Activated CD4-positive, alpha-beta T cell treated with anti-CD3 and anti-CD28 coated beads, Interleukin-2, amount 10 ng/mL, durations not matched to agents 7 days and 5 days (primary cell): ENCODE measurements around the gene IKZF2. TPM values are rescaled to one million over a fixed set of nuclear protein-coding genes. Genes with fewer than 3 reads are reported as not detected.

Experiments used
- CTCF ChIA-PET: fragments of 350-600 bp; sonication (Branson Sonifier 250); formaldehyde crosslinking; loops from one replicate; lab custom pipeline; 2021; ENCODE audit warnings: antibody characterized with exemption; lab: Charles Lee
- POLR2A ChIA-PET: fragments of 350-600 bp; sonication (Branson Sonifier 250); formaldehyde crosslinking; loops from one replicate; lab custom pipeline; 2021; ENCODE audit warnings: antibody characterized with exemption; lab: Charles Lee
- DNase-seq: peaks from one replicate; pipeline ENCODE4 v3.0.0-alpha.2; 2020
- H3K27ac Mint-ChIP-seq: one replicate; pipeline ENCODE4 v1.8.0; 2021; ENCODE audit warnings: mild to moderate bottlenecking, moderate library complexity, mixed read lengths
- H3K27me3 Mint-ChIP-seq: one replicate; pipeline ENCODE4 v1.8.0; 2021; ENCODE audit warnings: mixed read lengths
- H3K36me3 Mint-ChIP-seq: one replicate; pipeline ENCODE4 v1.8.0; 2021; ENCODE audit warnings: low read depth, mixed read lengths
- H3K4me1 Mint-ChIP-seq: one replicate; pipeline ENCODE4 v1.8.0; 2021; ENCODE audit warnings: mixed read lengths
- H3K4me3 Mint-ChIP-seq: one replicate; pipeline ENCODE4 v1.8.0; 2021; ENCODE audit warnings: mild to moderate bottlenecking, moderate library complexity, mixed read lengths
- H3K9me3 Mint-ChIP-seq: one replicate; pipeline ENCODE4 v1.8.0; 2021; ENCODE audit warnings: mixed read lengths
- total RNA-seq, 2 experiments: library from RNA; stranded (reverse); gene quantifications; one replicate each; pipeline ENCODE4 v1.2.3, GENCODE V29; 2021

The IKZF2 gene
- 1 to 10 TPM; 5.1 TPM for total RNA-seq

DNA sequence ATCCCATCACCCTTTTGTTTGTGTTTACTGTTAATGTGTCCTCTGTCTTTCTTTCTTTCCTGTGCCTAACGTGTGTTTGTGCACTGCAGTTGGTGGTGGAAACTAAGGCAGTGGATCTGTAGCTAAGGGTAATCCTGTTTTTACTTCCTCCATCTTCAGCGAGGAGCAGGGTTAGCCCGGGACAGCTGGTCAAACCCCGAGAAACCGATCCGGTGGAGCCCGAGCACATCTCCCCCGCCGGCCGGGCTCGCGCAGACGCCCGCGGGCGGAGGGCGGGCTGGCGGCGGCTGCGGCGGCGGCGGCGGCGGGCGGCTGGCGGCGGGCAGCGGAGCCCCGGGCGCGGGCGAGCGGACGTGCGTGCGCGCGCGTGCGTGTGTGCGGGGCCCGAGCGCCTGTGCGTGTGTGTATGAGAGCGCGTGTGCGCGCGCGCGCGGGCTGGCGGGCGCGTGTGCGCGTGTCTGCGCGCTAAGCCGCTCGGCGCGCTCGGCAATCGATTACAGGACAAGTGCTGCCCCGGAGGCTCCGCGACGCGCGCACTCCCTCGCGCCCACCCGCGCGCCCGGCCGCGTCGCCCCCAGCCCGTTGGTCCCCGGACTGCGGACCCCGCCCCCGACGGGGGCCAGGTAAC, at the start of gene IKZF2:
Gene IKZF2, minus strand, starts transcription at position 176 of the 628 bp plus-strand sequence. CDS start 2,983 bp downstream, outside the sequence.
- peak within 1 kb of the TSS; percentile 89 for H3K27ac Mint-ChIP-seq
- H3K36me3 Mint-ChIP-seq, result no peaks in the 10 kb centered on the region
- peaks cover 50% of the 10 kb centered on the region for H3K27me3 Mint-ChIP-seq
- ChIA-PET CTCF (interaction anchor here (0.6 kb wide), 1 partner anchor 19 kb away, joined by 3 read pairs; no protein-coding TSS in a partner anchor), POLR2A (interaction anchor here (0.5 kb wide), 1 partner anchor 65 kb away, joined by 3 read pairs; no protein-coding TSS in a partner anchor)
- peak within 1 kb of the TSS; percentile 88 for H3K4me3 Mint-ChIP-seq
- H3K9me3 Mint-ChIP-seq, result no peaks in the 10 kb centered on the region
- H3K4me1 Mint-ChIP-seq, result peaks cover 40% of the 10 kb centered on the region
- DNase-seq, result peak; percentile 67

DNA sequence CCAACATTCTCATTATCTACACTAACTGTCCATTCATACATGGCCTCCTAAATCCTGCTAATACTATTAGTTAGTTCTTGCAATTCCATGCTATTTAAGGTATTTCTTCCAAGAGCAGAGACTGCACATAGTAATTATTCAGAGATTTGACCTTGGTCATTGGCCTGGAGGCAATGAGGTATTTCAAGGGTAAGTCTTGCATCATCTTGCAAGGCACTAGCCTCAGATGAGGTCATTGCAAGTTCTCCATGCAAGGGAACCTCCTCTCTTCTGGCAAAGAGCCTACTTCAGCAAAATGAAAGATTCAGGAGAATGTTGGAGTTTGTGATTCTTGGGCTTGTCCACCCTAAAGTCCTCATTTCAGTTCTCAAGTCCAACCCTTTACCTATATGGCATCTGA, 48.5 kb upstream of the IKZF2 start:
- ChIA-PET POLR2A (no interaction called here), CTCF (no interaction called here)
- H3K4me3 Mint-ChIP-seq, result no peak overlapping the region
- DNase-seq, result no peak
- H3K27me3 Mint-ChIP-seq, result no peaks in the 10 kb centered on the region
- no peaks in the 10 kb centered on the region for H3K4me1 Mint-ChIP-seq
- no peaks in the 10 kb centered on the region for H3K36me3 Mint-ChIP-seq
- no peak overlapping the region for H3K27ac Mint-ChIP-seq
- H3K9me3 Mint-ChIP-seq, result peaks cover 7% of the 10 kb centered on the region

DNA sequence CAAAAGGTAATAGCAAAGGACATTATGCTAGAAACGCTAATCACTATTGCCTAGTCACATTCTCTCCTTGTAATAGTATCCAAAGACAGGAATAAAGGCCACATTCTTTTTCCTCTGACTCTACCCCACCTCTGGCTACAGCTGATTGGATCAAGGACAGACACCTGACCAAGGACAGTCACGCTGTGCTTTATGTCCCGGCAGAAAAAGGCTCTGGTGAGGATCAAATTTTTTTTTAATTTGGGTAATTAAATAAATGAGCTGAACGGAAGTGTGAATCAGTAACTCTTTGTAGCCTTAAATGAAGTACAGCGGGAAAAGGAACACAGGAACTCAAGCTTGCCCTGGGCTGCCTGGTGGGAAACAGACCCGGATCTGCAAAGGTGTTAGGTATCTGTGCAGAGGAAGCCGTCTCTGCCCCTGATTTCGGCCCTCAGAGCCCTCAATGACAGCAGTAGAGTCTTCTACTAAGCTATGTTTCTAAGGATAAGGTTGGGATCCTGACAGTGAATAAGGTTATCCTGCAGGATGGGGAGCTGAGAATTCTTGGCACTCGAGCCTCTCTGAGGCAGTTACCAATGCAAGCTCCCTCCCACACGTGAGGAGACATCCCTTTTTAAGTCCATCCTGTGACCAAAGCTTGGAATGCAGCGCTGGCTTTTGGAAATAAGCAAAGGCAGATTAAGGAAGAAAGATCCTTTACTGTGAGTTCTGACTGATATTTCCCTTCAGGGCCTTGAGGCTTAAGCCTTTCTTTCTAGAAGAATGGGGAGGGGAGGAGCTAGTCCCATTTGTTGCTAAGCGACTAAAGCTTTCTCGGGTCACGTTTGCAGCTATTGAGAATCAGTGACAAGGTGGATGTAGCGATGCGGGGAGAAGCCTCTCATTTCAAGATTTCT, 37.8 kb upstream of the IKZF2 start:
- POLR2A ChIA-PET, result no interaction called here
- DNase-seq, result no peak
- Mint-ChIP-seq H3K9me3 (no peaks in the 10 kb centered on the region), H3K4me1 (no peaks in the 10 kb centered on the region), H3K4me3 (no peak overlapping the region), H3K27ac (no peak overlapping the region), H3K27me3 (no peaks in the 10 kb centered on the region), H3K36me3 (no peaks in the 10 kb centered on the region)
- CTCF ChIA-PET, result no interaction called here

DNA sequence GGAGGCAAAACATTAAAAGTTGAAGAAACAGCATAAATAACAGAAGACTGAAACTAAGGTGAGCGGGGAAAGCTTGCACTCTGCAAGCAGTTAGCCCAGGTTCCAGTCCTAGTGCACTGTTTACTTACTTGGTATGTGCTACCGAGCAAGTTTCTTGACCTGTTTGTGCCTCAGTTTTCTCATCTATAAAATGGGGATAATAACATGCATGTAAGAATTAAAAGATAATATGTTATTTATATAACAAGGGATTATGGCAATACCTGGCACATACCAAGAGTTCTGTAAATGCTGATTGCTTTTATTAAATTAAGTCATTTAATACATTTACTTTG, 37.1 kb upstream of the IKZF2 start:
- no peak overlapping the region for H3K4me3 Mint-ChIP-seq
- DNase-seq, result no peak
- POLR2A ChIA-PET, result no interaction called here
- H3K27me3 Mint-ChIP-seq, result no peaks in the 10 kb centered on the region
- H3K4me1 Mint-ChIP-seq, result no peaks in the 10 kb centered on the region
- H3K9me3 Mint-ChIP-seq, result no peaks in the 10 kb centered on the region
- no peaks in the 10 kb centered on the region for H3K36me3 Mint-ChIP-seq
- CTCF ChIA-PET, result no interaction called here
- H3K27ac Mint-ChIP-seq, result no peak overlapping the region

DNA sequence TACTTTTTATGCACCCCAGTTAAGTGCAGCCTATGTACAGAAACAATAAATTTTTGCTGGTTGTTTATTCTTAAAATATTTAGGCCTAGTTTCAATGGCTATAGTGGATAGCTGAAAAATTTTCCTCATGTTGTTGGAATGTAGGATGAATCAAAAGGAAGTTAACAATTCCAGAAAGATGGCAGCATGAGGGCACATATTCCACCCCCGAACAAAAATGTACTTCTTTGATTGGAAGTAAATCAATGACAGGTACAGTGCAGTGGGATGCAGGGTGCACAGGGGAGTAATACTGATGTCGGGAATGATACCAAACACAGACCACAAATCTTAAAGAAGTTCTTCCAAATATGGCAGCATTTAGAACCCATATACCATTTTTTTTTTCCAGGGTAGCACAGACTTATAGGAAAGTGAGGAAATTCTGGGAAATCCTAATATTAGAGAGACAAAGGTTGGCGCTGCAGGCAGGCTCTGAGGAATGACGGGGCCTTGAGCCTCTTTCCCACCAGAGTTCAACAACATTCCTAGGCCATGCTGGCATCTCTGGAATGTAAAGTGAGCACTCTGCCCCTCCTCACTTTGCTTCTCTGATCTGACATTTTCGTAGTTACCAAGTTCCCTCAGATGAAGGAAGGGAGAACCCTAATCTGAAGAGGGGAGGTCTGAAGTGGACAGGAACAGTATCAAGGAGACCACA, 36.6 kb upstream of the IKZF2 start:
- no peaks in the 10 kb centered on the region for H3K27me3 Mint-ChIP-seq
- H3K36me3 Mint-ChIP-seq, result no peaks in the 10 kb centered on the region
- ChIA-PET POLR2A (no interaction called here), CTCF (no interaction called here)
- H3K27ac Mint-ChIP-seq, result no peak overlapping the region
- H3K9me3 Mint-ChIP-seq, result no peaks in the 10 kb centered on the region
- H3K4me3 Mint-ChIP-seq, result no peak overlapping the region
- DNase-seq, result no peak
- H3K4me1 Mint-ChIP-seq, result no peaks in the 10 kb centered on the region

DNA sequence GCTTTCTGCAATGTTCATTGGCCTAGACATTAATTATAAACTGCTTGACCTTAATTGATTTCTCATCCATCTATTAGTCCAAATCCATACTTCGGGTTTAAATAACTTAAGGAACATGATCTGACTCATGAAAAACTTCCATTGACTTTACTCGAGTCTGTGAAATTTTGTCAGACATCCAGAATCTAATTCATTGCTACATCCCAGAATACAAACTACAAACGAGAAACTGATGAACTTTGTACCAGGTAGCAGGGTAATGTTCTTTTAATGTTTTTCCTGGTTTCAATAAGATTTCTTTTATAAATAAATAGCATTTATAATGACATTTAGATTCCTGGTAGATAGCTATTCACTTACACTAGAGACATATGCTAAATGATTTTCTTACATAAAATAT, 36.0 kb upstream of the IKZF2 start:
- no peaks in the 10 kb centered on the region for H3K9me3 Mint-ChIP-seq
- no peak overlapping the region for H3K4me3 Mint-ChIP-seq
- DNase-seq, result no peak
- no peak overlapping the region for H3K27ac Mint-ChIP-seq
- no peaks in the 10 kb centered on the region for H3K36me3 Mint-ChIP-seq
- no peaks in the 10 kb centered on the region for H3K4me1 Mint-ChIP-seq
- ChIA-PET CTCF (no interaction called here), POLR2A (no interaction called here)
- no peaks in the 10 kb centered on the region for H3K27me3 Mint-ChIP-seq

DNA sequence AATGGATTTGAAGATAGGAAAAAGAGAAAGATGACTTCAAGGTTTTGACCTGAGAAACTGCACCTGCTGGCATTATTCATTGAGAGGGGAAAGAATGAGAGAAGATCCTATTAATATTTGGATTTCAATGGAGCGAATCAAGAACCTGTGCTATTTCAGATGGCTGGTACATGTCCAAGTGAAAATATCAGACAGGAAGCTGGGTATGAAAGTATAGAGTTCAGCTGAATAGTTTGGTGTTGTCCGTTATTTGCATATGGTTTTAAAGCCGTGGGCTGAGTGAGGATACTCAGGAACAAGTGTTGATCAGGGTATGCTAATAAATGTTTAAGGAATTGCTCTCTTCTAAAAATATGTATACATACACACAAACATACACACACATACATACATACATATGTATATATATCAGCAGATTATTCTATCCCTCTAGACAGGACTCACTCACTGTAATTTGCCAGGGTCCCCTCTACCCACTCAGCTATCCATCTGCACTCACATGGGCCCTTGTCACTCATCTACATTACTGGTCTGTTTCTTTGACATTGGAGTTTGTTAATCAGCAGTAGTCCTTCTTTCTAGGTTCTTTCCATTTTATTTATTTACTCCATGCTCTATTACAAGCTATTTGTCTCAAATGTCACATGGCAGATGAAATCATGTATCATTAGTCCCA, 33.9 kb upstream of the IKZF2 start:
- Mint-ChIP-seq H3K36me3 (no peaks in the 10 kb centered on the region), H3K4me3 (no peak overlapping the region), H3K4me1 (no peaks in the 10 kb centered on the region), H3K9me3 (no peaks in the 10 kb centered on the region), H3K27me3 (no peaks in the 10 kb centered on the region), H3K27ac (no peak overlapping the region)
- DNase-seq, result no peak
- ChIA-PET POLR2A (no interaction called here), CTCF (no interaction called here)

DNA sequence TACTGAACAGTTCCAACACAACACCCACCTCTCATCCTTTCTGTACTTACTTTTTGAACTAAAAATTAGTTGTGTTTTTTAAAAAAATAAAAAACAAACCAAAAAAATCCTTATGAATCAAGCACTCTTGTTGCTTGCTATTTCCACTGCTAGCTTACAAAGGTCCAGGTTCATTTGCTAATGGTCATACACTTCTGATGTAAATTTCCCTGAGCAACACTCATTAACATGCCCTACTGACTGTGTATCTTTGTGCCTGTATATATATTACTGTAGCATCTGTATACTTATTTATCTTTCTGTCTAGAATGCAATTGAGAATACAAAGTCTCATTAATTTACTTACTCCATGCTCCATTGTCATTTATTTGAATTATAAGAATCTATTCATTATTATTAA, 30.3 kb upstream of the IKZF2 start:
- Mint-ChIP-seq H3K27me3 (no peaks in the 10 kb centered on the region), H3K9me3 (no peaks in the 10 kb centered on the region), H3K36me3 (no peaks in the 10 kb centered on the region), H3K4me3 (no peak overlapping the region), H3K27ac (no peak overlapping the region), H3K4me1 (no peaks in the 10 kb centered on the region)
- CTCF ChIA-PET, result no interaction called here
- POLR2A ChIA-PET, result no interaction called here
- no peak for DNase-seq

DNA sequence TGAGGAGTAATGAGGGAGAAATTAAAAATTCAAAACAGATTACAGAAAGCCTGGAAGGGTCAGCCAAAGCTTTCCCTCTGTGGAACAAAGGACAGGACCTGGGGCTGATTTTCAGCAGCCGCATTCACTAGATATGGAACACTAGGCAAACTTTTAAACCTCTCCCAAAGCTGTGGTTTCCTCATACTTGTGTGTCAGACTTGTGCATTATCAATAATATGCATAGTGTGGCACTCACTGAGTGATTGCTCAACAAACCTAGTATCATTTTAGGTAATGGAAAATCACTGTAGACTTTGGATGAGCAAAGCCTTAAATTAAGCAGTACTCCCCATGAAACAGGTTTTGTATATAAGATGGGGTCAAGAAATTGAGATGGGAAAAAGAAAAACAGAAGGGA, 26.3 kb upstream of the IKZF2 start:
- ChIA-PET CTCF (no interaction called here), POLR2A (no interaction called here)
- Mint-ChIP-seq H3K27ac (no peak overlapping the region), H3K36me3 (no peaks in the 10 kb centered on the region), H3K9me3 (no peaks in the 10 kb centered on the region), H3K4me1 (no peaks in the 10 kb centered on the region), H3K27me3 (no peaks in the 10 kb centered on the region), H3K4me3 (no peak overlapping the region)
- no peak for DNase-seq

DNA sequence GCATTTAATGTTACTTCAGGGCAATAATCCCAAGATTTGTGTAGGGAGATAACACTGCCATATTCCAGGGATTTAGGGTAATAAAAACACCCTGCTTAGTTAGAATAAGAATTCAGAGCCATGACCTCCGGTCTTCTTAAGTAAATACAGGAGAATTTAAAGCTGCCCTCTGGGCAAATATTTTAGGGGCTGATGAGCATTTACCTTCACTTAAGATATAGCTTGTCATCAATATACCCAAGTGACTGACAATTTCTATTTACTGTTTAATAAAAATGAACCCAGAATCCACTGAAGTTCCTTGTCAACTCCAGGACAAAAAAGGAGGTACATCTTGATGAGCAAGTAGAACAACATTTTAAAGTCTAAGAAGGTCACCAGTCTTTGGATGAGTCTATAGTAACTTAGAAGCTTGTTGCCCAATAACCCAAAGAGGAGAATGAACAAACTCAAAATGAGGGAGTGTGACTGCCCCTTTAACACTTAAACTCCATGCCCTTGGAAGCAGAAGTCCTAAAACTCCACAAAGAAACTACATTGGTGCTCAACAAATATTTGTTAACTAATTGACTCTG, 24.3 kb upstream of the IKZF2 start:
- Mint-ChIP-seq H3K36me3 (no peaks in the 10 kb centered on the region), H3K4me3 (no peak overlapping the region), H3K27ac (no peak overlapping the region), H3K9me3 (no peaks in the 10 kb centered on the region), H3K4me1 (no peaks in the 10 kb centered on the region), H3K27me3 (peaks cover 2% of the 10 kb centered on the region)
- CTCF ChIA-PET, result no interaction called here
- POLR2A ChIA-PET, result no interaction called here
- DNase-seq, result no peak

DNA sequence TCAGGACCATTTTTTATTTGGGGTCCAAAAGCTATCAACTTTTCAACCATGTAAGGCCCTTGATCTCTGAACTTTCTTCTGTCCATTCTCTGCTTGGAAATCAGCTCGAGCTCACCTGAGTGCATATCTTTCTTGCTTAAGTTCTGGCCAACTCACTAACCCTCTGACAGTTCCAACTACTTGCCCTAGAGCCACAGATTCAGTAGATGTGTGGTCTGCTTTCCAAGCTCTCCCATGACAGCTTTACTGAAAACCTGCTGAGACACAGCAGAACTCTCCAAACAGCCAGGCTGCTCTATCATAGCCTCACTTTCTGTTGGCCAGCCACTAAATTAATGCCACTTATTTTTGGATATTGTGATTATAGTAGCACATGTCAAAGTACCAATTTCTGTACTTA, 21.2 kb upstream of the IKZF2 start:
- ChIA-PET CTCF (interaction anchor here (0.7 kb wide), 1 partner anchor 92 kb away, joined by 3 read pairs; no protein-coding TSS in a partner anchor), POLR2A (interaction anchor here (0.6 kb wide), 1 partner anchor 185 kb away, joined by 3 read pairs; no protein-coding TSS in a partner anchor)
- no peak for DNase-seq
- Mint-ChIP-seq H3K27ac (no peak overlapping the region), H3K36me3 (no peaks in the 10 kb centered on the region), H3K4me1 (no peaks in the 10 kb centered on the region), H3K27me3 (peaks cover 2% of the 10 kb centered on the region), H3K9me3 (no peaks in the 10 kb centered on the region), H3K4me3 (no peak overlapping the region)

DNA sequence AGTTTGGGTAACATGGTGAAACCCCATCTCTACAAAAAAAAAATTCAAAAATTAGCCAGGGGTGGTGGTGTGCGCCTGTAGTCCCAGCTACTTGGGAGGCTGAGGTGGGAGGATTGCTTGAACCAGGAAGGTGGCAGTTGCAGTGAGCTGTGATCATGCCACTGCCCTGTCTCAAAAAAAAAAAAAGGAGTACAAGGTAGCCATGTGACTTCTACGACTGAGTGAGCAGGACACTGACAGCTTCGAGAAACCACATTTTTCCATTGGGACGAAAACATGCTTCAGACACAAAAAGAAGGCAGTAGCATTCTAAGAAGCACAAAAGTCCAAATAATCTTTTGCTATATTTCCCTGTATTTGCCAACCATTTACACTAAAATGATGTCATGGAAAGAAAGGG, 19.7 kb upstream of the IKZF2 start:
- Mint-ChIP-seq H3K4me1 (no peaks in the 10 kb centered on the region), H3K27ac (no peak overlapping the region), H3K27me3 (peaks cover 2% of the 10 kb centered on the region), H3K9me3 (no peaks in the 10 kb centered on the region), H3K4me3 (no peak overlapping the region), H3K36me3 (no peaks in the 10 kb centered on the region)
- CTCF ChIA-PET, result interaction anchor here (0.6 to 1.0 kb wide), 4 partner anchors 20 to 301 kb away, joined by 3 read pairs; partner anchors contain the start of gene IKZF2
- POLR2A ChIA-PET, result interaction anchor here (0.6 kb wide), 1 partner anchor 717 kb away, joined by 11 read pairs; no protein-coding TSS in a partner anchor
- no peak for DNase-seq
